Left kidney (tissue), 2 donors: ENCODE measurements around the gene WDR33. TPM values are rescaled to one million over a fixed set of nuclear protein-coding genes. Genes with fewer than 3 reads are reported as not detected.
A peak's percentile ranks its signal among the peaks of the same experiment; 100 is the strongest.
"Not testable (repeated sequence)": the region's sequence is repeated elsewhere in the genome, so short reads cannot be mapped to it uniquely, and the experiment has no call there.

ENCODE experiments used
- DNase-seq: peaks from one replicate; pipeline ENCODE4 v3.0.0-alpha.2; 2013
- polyA plus RNA-seq: library from polyadenylated mRNA; unstranded; fragments of 120-200 nt; gene quantifications from one replicate; pipeline ENCODE4 v1.2.1, GENCODE V29; 2013; ENCODE audit not compliant: insufficient read length

WDR33 gene
- polyA plus RNA-seq, 1 donor: 62.3 TPM

DNA sequence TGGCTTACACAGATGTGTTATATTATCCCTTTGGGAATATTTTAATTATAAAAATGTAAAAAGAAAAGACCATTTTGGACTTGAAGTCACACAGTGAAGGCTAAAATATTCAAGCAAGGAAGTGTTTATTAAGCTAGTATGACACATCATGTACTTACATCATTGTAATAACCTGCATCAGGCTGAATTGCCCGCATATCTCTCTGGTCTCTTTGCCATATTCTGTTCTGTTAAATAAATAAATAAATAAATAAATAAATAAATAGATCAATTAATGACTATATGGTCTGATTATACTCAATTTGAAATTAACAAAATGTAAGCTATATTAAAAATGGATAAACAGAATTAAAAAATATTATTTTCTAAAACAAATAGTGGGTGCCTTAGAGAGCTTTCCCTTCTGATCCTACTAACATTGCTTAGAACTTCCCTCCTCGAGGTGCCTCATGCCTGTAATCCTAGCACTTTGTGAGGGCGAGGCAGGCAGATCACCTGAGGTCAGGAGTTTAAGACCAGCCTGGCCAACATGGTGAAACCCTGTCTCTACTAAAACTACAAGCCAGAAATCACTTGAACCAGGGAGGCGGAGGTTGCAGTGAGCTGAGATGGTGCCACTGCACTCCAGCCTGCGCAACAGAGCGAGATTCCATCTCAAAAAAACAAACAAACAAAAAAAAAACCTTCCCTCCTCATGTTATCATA, 42.0 kb downstream of the WDR33 start:
- DNase-seq: no peak

DNA sequence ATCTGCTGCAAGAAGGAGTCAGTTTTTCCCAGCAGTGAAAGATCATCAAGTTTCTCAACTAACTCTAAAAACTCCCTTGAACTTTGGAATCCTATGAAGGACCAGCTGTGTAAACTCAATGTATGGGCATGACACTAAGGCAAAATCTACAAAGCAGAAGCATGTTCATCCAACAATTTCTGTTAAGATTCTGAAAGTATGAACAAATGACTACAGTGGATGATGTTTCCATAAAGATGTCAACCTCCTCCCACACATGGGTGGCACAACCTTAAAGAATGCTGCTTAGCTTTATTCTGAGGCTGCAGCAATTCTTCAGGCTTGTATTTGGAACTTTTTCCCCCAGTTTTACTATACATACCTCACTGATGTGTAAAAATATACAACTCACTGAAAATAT, 47.2 kb downstream of the WDR33 start:
- DNase-seq: no peak

DNA sequence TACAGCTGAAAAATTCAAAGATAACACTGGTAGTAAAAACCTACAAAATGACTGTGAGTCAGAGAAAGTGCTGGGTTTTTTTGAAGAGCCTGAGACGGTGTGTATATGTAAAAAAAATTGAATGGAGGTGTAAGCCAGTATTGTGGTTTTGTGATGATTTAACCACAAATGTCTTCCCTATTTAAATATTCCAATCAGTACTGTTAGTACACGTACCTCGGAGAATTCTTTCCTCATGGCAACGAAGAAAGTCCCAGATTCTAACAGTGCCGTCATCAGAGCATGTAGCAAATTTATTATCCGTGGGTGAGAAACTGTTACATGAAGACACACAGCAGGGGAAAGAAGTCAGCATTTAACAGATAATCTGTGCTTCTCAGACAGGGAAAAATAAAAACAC, 48.1 kb downstream of the WDR33 start:
- DNase-seq: no peak

DNA sequence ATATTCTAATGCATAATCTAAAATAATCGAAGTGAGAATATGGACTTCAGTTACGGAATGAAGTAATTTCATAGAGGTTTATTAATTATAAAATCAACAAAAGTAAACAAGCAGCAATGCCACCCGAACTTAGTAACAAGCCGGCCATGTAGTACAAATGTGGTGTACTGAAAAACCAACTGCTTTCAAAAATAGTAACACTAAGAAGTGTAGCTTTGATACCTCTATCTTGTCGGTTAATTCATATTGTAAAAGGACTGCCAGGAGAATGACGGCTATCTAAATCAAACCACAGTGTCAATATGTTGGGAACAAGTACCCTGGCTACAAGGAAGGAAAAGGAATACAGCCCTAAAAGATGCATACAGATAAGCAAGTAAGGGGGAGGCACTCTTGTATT, 48.5 kb downstream of the WDR33 start:
- no peak for DNase-seq

DNA sequence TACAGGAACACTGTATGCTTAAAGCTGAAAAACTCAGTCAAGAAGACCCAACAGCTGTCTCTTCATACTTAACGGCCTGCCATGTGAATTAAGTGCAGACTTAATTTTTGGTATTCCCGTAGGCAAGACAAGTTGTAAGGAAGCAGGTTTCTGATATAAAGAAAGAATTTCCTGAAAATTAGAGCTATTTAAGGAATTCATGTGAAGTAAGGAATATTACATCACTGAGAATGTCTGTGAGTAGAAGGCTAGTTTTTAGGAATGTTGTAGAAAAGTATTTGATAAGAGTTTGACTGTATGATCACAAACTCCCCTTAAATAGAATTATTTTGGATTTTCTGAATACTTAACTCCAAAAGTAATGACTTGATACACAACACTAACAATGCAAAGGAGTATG, 51.0 kb downstream of the WDR33 start:
- DNase-seq: no peak

DNA sequence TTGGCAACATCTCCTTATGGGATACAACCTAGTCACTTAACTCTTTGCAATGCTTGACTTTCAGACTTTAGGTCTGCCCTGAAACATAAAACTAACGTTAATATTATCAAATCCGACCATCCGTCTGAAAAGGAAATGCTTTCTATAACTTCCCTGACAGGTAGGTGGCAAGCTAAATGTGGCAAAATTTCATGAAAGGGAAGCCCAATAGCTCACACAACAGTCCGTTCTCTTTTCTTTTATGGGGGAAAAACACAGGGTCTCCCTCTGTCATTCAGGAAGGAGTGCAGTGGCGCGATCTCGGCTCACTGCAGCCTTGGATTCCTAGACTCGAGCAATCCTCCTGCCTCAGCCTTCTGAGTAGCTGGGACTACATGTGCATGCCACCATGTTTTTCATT, 56.8 kb downstream of the WDR33 start:
- DNase-seq: no peak

DNA sequence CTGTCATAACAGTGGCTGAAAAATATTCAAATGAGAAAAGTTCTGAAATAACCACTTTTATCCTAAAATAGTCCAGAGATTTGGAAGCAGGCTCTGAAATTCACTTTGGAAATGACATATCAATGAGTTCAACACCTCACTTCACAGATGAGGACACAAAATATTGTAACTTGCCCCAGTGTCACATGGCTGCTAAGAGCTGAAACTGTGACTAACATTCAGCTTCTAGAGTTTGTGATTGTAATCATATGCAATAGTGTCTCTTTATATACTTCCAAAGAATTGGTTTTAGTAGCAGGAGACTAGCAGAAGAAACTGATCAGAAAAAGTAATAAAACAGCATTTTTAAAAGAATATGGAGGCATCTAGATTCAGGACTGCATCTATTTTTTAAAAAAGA, 57.6 kb downstream of the WDR33 start:
- DNase-seq: no peak

DNA sequence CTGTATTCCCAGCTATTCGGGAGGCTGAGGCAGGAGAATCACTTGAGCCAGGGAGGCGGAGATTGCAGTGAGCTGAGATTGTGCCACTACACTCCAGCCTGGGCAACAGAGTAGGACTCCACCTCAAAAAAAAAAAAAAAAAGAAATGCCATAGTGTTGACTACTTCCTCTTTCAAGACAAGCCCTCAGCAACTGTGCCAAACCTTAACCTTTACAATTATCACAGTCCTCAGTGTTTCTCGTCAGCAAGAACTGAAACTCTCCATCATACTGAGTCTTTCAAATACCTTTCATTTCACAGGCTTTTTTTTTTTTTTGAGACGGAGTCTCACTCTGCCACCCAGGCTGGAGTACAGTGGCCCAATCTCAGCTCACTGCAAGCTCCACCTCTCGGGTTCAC, 61.4 kb downstream of the WDR33 start:
- DNase-seq: not testable (repeated sequence)

DNA sequence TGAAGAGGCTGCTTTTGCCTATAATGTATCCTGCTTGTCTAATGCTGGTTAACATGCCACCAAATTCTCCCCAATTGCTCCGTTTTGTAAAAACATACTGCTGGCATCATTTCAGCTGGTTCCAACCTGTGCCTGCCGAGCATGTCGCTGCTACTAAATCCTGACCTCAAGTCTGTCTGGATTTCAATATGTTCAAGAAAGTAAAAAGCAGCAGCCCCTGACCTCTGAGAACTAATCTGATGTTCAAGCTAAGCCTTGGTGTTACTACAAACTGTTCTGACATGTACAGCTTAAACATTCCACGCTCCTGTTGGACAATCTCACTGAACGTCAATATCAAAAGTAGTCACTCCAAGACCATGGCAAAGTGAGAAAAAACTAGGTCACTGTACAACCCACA, 63.4 kb downstream of the WDR33 start:
- no peak for DNase-seq

DNA sequence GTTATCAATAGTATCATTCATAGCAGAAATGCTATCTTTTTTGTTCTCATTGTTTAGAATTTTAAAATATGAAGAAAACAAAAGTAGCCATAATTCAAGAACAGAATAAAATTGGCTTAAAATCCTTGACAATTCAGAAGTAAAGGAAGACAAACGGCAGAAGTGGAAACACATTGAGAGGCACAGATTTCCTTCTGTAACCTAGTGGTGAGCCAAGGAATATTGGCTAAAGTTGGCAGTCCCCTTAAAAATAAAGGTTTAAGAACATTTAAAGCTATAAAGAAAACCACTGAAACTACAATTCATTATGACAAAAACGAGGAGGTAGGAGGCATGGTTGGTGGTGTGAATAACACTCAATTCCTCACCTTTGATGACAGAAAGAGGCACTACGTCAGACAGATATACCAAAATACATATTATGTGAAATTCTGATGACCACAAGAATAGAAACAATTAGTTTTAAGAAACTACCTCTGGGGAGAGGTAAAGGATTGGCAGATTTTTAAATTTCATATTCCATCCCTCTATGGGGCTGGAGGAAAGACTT, 67.4 kb downstream of the WDR33 start:
- no peak for DNase-seq

DNA sequence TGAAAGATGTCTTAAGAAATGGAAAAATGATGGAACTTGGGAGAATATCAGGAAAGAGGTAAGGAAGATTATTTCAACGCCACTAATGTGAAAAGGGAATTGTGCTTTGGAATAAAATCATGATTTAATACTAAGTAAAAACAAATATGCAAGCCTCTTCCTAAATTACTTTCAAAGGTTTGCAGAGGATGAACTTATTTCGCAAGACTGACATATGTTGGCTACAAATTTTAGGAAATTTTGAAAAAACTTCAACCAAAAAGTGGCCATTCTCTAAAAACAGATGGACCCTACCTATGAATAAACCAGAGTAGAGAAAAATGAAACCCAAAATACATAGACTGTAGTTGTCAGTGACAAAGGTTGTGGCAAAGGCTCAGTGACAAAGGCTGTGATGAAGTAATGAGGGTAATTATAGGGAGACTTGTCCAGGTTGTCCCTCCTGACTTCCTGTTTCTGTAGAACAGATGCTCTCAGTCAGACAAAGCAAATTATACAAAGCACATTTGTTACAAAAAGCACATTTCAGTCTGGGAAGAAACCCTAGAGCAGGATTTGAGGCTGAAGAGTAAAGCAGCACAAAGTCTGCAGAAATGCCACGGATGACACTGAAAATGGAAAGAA, 70.2 kb downstream of the WDR33 start:
- no peak for DNase-seq

DNA sequence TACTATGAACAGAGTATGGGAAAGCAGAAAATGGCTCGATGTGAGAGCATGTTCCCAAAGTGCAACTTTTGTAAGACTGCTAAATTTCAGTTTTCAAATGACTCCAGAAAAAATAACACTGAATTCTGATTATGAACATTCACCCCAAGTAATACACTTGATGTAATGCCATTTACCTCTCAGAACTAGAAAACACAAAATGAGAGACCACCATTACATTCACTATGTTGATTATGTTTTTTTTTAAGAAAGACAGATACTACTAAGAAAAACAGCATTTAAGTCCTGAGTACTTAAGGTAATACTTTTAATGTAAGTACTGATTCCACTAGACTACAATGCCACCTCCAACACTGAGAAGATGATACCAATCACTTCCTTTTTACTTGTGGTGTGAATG, 71.2 kb downstream of the WDR33 start:
- no peak for DNase-seq

DNA sequence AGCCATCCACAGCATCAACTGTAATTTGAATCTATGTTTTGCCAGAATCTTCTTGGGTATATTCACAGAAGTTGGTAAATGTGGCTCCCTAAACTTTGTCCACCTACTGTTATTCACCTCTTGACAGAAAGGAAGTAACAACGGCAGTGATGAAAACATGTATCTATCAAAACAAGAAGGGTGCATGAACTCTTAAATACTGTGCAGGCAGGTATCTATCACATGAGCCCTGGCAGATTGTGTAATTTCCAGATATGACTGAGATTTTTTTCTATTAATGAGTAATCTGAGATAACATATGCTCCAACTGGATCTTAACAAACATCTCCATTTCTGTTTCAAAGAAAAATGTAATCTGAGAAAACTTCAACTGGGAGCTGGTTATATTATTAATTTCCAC, 73.1 kb downstream of the WDR33 start:
- DNase-seq: no peak

DNA sequence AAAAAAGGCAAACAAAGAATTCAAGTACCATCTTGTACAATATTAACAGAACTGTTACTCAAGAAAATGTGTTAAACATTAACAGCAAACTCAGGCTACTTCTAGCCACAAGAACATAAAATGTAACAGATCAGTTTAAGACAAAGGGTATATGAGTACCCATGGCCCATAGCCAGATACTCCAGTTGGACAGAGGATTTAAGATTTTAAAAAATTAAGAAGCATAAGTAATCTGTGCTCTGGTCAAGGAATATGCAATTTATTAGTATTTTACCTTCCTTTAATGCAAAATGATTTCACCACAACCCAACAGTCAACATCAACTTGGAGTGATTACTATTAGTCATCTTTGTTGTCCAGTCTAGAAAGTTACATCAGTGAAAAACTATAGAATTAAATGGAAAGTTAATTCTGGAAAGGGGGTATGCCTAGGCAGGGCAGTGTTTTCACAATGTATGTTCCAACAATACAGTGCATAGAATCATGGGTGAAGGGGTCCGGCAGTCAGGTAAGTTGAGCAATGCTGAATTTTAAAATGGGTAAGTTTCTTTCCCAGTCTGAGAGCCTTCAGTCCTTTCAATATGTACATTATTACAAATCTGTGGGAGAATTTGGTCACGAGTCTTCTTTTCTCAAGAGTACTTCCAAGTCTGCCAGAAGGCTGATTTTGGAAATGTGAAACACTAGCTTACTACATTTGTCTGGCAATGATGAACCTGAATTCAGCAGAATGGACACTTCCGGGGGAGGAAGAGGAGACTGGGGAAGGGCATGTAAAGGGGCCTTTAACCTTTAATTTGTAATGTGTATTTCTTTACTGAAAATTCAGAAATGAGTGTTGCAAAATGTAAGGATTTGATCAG, 75.2 kb downstream of the WDR33 start:
- DNase-seq: no peak

DNA sequence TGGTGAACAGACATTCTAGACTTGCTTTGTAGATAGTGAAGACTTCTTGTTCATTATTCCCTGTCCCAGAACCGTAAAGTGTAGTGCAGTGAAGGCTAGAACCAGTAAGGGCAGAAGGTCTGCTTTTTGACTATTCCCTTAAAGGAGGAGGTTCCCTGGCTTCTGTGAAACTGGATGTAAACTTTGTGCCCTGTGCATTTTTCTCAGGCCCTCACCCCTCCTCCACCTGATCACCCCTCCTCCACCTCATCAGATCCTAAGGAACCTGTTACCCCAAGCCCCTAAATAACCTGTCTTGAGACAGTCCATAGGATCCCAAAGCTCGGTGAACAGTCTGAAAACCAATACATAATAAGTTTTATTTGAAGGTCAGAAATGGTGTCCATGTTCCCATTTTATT, 75.9 kb downstream of the WDR33 start:
- peak; percentile 22 for DNase-seq

DNA sequence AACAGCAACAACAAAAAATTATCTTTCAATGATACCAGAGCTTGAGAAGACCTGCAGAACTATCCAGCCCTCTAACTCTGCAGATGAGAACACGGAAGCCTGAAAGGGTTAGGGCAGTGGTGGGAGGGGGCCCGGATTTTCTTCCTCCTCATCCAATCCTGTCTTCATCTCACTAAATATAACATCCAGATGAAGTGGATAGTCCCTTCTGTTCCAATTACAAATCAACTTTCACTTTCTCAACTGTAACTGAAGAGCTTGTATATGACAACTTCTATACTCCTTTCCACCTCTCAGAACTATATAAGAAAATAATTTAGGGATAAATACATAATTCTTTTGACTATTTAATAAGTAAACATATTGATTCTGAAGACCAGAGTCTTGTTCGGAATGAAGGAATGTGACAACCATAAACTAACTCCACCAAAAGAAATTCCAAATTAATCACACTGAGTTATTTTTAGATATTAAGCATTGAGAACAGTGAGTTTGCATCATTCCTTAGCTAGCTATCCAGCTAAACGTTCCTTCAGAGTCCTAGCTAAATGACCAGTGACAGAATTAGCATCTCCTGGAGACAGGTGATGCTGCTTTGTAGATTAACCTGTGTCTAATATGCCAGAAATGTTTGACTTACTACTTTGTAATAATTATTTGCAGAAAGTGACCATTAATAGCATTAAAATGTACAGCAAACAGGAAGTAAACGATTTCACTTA, 77.0 kb downstream of the WDR33 start:
- DNase-seq: no peak

DNA sequence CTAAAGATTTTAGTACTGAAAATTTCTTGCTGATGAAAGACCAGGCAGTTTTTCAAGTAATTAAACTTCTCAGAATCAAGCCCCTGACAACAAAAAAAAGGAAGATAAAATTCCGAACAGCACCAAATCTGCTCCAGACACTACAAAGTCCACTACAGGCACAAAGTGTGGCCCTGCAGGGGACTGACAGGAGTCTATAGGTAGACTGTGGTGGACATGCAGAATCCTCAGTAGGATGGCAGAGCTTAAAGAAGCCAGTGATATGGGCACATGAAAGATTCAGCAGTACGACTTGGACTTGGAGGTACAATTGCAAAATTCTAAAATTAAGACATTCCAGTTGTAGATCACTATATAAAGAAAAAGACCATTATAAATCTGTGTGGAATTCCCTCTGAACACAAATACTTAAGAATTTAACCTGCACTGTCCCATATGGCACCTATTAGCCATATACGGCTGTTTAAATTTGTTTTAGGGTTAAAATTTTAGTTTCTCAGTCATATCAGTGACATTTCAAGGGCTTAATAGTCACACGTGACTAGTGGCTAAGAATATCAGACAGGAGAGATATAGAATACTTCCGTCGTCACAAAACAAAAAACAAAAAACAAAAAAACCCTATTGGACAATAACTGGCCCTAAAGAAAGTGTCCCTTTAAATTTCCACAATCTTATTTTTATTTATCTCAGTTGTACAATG, 77.7 kb downstream of the WDR33 start:
- DNase-seq: no peak

DNA sequence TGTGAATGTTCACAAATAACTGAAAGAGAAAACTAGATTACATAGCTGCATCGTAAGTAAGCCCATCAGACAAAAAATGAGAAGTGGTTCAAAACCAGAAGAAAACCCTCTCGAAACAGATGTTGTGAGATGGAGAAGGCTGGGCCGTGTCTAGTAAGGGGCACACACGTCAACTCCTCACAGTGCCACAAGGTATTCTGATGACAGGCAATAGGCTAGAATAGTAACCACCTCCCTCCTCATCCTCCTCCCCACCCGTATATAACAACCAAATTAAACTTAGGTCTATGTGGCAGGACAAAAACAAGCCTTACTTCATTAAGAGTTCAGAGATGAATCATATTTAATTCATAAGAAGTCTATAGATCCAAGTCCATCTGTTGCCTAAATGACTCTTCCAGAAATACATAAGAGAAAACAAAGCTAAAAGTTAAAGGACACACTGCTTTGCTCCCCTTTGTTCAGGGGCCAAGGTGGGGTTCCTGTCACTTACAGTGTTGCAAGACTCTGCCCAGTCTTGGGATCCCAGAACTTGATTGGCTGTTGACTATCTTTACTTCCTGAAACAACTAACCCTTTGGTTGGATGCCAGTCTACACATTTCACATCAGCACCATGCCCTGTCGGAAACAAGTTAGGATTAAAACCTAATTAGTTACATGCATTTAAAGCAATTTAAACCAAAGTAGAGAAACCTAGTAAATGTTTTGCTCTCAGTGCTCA, 84.7 kb downstream of the WDR33 start:
- no peak for DNase-seq

DNA sequence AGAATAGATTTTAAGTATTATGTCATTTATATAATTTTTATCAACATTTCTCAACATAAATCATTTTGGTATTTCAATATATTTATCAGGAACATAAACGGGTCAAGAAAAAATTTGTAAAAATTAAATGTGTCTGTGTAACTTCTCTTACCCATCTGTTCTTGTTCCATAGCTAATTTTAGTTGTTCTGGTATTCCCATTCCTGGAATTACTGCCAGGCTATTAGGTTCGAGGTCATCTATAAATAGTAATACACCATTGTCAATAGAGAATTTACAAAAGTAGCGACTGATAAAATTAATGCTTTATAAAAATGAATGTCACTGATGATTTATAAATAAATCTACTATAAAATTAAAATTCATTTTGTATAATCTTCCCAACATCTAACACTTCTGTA, 88.2 kb downstream of the WDR33 start:
- no peak for DNase-seq

DNA sequence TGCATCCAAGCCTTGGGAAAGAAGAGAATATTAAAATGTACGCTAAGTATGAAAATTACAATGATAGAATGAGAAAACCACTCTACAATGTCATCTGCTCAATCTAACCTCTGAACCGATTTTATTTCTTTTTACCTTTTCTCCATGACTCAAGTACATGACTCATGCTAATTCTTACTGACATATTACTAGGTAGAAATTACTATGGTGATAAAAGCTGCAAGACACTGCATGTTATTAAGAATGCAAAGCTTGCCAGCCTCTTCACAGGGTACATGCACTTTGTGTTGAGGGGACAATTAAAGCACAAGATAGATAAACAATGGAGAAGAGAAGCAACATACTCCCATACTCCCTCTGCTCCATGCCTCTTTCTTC, 89.0 kb downstream of the WDR33 start:
- DNase-seq: no peak
